ENCODE measurements around the gene INSM2.

INSM2 gene

DNA sequence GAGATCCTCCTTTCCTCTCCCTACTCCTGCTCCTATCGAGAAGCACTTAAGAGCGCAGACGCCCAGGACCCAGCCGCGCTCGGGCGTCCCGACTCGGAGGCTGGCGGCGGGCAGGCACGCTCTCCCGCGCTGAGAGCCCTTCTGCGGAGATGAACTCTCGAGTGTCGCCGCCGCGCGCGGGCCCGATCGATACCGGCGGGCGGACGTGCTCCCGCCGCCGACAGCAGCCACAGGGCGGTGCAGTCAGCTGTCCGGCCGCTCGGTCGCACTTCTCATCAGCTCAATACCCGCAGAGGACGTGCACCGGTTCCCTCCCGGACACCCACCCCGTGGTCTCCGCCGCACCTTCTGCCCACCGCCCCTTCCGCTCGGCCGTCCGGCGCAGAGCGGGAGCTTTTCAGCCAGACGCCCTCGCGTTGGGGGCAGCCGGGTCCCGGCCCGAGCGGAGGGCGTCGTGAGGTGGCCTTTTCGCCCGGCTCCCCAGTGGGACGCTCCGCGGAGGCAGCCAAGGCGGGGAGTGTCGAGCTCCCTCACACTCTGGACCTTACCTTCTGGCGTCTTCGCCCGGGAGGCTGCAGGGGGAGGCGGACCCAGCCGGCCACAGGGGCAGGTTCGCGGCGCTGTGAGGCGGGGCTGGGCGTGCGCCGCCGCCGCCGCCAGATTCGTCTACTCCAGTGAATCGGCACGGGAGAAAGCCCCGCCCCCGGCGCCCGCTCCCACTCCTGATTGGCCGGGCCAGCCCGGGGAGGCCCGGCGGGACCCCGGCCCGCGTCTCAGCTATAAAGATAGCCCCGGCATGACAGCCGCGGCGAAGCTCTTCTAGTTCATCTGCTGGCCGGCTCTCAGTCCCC, at the start of gene INSM2:
Gene INSM2 (plus strand): TSS at position 808 of the 851 bp plus-strand sequence. CDS start 89 bp downstream, outside the sequence.
- TF ChIP-seq, protein P1, sequence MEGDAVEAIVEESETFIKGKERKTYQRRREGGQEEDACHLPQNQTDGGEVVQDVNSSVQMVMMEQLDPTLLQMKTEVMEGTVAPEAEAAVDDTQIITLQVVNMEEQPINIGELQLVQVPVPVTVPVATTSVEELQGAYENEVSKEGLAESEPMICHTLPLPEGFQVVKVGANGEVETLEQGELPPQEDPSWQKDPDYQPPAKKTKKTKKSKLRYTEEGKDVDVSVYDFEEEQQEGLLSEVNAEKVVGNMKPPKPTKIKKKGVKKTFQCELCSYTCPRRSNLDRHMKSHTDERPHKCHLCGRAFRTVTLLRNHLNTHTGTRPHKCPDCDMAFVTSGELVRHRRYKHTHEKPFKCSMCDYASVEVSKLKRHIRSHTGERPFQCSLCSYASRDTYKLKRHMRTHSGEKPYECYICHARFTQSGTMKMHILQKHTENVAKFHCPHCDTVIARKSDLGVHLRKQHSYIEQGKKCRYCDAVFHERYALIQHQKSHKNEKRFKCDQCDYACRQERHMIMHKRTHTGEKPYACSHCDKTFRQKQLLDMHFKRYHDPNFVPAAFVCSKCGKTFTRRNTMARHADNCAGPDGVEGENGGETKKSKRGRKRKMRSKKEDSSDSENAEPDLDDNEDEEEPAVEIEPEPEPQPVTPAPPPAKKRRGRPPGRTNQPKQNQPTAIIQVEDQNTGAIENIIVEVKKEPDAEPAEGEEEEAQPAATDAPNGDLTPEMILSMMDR (IDR thresholded peaks at IDR 0.05; ENCODE audit: low read length, missing control alignments) = no peak
- H3K4me3 ChIP-seq (replicated peaks; ENCODE audit: low read depth, low read length) = peak within 1 kb of the TSS; percentile 57
- peak; percentile 41 for DNase-seq (ENCODE audit: low read depth)

DNA sequence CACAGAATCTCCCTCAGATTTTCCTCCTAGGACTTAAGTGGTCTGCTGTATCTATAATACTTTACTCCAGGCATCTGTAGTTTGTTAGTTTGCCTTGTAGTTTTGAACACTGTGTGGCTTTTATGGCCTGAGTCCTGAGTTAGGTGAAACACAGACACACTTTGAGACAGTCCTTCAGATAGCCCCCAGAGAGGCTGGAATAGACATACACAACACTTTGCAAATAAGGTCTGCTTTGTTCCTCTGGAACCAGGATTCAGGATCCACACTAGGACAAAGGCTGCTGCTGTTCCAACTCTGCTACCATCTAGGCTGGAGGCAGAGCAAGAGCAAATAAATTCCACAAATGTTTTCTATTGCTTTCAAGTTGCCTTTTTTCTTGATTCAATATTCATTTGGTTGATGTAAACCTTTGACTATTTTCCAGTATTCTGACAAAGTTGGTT, 41.4 kb upstream of the INSM2 start:
- no peak for DNase-seq (ENCODE audit: low read depth)
- TF ChIP-seq, protein P1 (IDR thresholded peaks at IDR 0.05; ENCODE audit: low read length, missing control alignments) = no peak
- H3K4me3 ChIP-seq (replicated peaks; ENCODE audit: low read depth, low read length) = no peak overlapping the region

- no peak overlapping the region for H3K4me3 ChIP-seq (replicated peaks; ENCODE audit: low read depth, low read length)
- TF ChIP-seq, protein P1 (IDR thresholded peaks at IDR 0.05; ENCODE audit: low read length, missing control alignments) = no peak
- no peak for DNase-seq (ENCODE audit: low read depth)
Observed at GRCh38 chr14:35495278-35495677, 38.7 kb upstream of the INSM2 start.

DNA sequence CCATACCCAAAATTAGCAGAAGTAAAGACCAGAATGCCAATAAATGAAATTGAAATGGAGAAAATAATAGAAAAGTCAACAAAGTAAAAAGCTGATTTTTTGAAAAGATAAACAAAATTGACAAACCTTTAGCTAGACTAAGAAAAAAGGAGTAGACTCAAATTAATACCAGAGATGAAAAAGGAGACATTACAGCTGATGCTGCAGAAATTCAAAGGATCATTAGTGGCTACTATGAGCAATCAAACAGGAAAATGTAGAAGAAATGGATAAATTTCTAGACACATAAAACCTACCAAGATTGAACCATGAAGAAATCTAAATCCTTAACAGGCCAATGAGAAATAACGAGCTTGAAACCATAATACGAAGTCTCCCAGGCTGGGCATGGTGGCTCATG, 34.8 kb upstream of the INSM2 start:
- TF ChIP-seq, protein P1 (IDR thresholded peaks at IDR 0.05; ENCODE audit: low read length, missing control alignments) = no peak
- no peak overlapping the region for H3K4me3 ChIP-seq (replicated peaks; ENCODE audit: low read depth, low read length)
- DNase-seq (ENCODE audit: low read depth) = no peak

GRCh38 chr14:35503646-35504045, 30.3 kb upstream of the INSM2 start:
- DNase-seq (ENCODE audit: low read depth) = no peak
- H3K4me3 ChIP-seq (replicated peaks; ENCODE audit: low read depth, low read length) = no peak overlapping the region
- TF ChIP-seq, protein P1 (IDR thresholded peaks at IDR 0.05; ENCODE audit: low read length, missing control alignments) = no peak

- TF ChIP-seq, protein P1 (IDR thresholded peaks at IDR 0.05; ENCODE audit: low read length, missing control alignments) = no peak
- H3K4me3 ChIP-seq (replicated peaks; ENCODE audit: low read depth, low read length) = no peak overlapping the region
- DNase-seq (ENCODE audit: low read depth) = no peak
Observed at GRCh38 chr14:35504260-35504659, 29.7 kb upstream of the INSM2 start.
